GM12891 (cell line): Measurements from ENCODE around the gene ELOVL5.

Experiments used
- DNase-seq: peaks from one replicate; pipeline ENCODE4 v3.0.0; 2011; ENCODE audit warnings: low spot score; ENCODE audit not compliant: insufficient read length
- FAIRE-seq: peaks from 2 replicates; lab custom pipeline; 2011; peaks lifted over from hg19 to GRCh38; lab: Jason Lieb, UNC
- PAX5 ChIP-seq: IDR thresholded peaks from 2 replicates; pipeline ENCODE4 v1.6.1; 2011; ENCODE audit warnings: low read length, moderate library complexity, mild to moderate bottlenecking; ENCODE audit not compliant: insufficient read depth, severe bottlenecking
- POLR2A ChIP-seq: IDR thresholded peaks from 2 replicates; pipeline ENCODE4 v1.6.1; 2011; ENCODE audit warnings: low read depth, low read length, control low read depth
- POLR2AphosphoS5 ChIP-seq: IDR thresholded peaks from 2 replicates; pipeline ENCODE4 v1.6.1; 2011; ENCODE audit warnings: low read depth, low read length, control low read depth
- POU2F2 ChIP-seq: IDR thresholded peaks from 2 replicates; pipeline ENCODE4 v1.6.1; 2011; ENCODE audit warnings: low read depth, mild to moderate bottlenecking, control low read depth, low read length, moderate library complexity
- SPI1 ChIP-seq: IDR thresholded peaks from 2 replicates; pipeline ENCODE4 v1.6.1; 2011; ENCODE audit warnings: low read depth, low read length, control low read depth
- TAF1 ChIP-seq: IDR thresholded peaks from 2 replicates; pipeline ENCODE4 v1.6.1; 2011; ENCODE audit warnings: low read depth, low read length, control low read depth

The ELOVL5 gene

DNA sequence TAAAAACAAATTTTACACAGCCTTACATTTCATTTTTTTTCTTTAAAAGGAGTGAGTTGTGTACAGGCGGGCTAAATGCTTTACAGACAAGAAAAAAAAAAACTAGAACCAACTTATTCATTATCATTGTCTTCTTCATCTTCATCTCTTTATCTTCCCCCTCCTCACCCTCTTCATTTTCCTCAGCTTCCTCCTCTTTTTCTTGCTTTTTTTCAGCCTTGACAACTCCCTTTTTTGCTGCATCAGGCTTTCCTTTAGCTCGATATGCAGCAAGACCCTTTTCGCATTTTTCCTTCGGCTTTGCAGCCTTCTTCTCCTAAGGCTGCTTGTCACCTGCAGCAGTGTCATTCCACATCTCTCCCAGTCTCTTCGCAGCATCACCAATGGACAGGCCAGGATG, 113.2 kb downstream of the ELOVL5 start:
- no peak for TF ChIP-seq POLR2A

GRCh38 chr6:53233309-53233708, 115.4 kb downstream of the ELOVL5 start:
- FAIRE-seq (no peak), DNase-seq (no peak)
- TF ChIP-seq POLR2A (no peak), POLR2AphosphoS5 (no peak), TAF1 (no peak), SPI1 (no peak), POU2F2 (no peak), PAX5 (no peak)

More for the DNA sequence above, 113.2 kb downstream of the ELOVL5 start:
- DNase-seq (no peak), FAIRE-seq (no peak)

GRCh38 chr6:53230775-53231467, 117.8 kb downstream of the ELOVL5 start:
- TF ChIP-seq TAF1: no peak
- TF ChIP-seq POLR2AphosphoS5: no peak
- TF ChIP-seq POLR2A: no peak
- no peak for TF ChIP-seq PAX5
- no peak for TF ChIP-seq POU2F2
- no peak for TF ChIP-seq SPI1
- no peak for DNase-seq
- peak; percentile 45 for FAIRE-seq

DNA sequence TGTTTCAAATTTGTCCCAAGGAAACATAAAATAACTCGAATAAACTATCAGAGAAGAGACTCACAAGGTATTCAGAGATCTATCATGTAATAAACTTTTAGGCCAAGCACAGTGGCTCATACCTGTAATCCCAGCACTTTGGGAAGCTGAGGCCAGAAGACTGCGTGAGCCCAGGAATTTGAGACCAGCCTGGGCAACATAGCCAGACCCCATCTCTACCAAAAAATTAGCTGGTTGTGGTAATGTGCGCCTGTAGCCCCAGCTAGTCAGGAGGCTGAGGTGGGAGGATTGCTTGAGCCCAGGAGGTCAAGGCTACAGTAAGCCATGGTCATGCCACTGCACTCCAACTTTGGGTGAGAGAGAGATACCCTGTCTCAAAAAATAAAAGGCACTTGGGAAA, 120.9 kb downstream of the ELOVL5 start:
- FAIRE-seq: no peak
- no peak for DNase-seq
- no peak for TF ChIP-seq PAX5
- TF ChIP-seq SPI1: no peak
- no peak for TF ChIP-seq POU2F2

GRCh38 chr6:53220605-53221004, 128.1 kb downstream of the ELOVL5 start:
- FAIRE-seq: no peak
- TF ChIP-seq SPI1 (no peak), PAX5 (no peak), POU2F2 (no peak), TAF1 (no peak)
- DNase-seq: no peak
